NCI-H446 treated with DMSO at 0.1 percent for 48 hours (cell line): ENCODE measurements around the gene MRPL22.
"Not testable (repeated sequence)": the region's sequence is repeated elsewhere in the genome, so short reads cannot be mapped to it uniquely, and the experiment has no call there.

Experiments used
- DNase-seq: peaks from one replicate; lab custom pipeline; 2025; lab: John Stamatoyannopoulos, UW

The MRPL22 gene

GRCh38 chr5:154940375-154940771 lies 500 bp upstream of the MRPL22 start:
- DNase-seq: no peak

- no peak for DNase-seq
Observed at GRCh38 chr5:154943527-154943926, 2.7 kb downstream of the MRPL22 start.

GRCh38 chr5:154944716-154945115 lies 3.8 kb downstream of the MRPL22 start:
- no peak for DNase-seq

GRCh38 chr5:154945695-154946301 lies 4.9 kb downstream of the MRPL22 start:
- DNase-seq: no peak

- no peak for DNase-seq
Observed at GRCh38 chr5:154947778-154948177, 6.9 kb downstream of the MRPL22 start.

- no peak for DNase-seq
Observed at GRCh38 chr5:154948313-154948712, 7.4 kb downstream of the MRPL22 start.

GRCh38 chr5:154949781-154950180 lies 8.9 kb downstream of the MRPL22 start:
- no peak for DNase-seq

- no peak for DNase-seq
Observed at GRCh38 chr5:154956712-154957111, 15.8 kb downstream of the MRPL22 start.

- no peak for DNase-seq
Observed at GRCh38 chr5:154962494-154962893, 21.6 kb downstream of the MRPL22 start.

GRCh38 chr5:154966081-154966841 lies 25.4 kb downstream of the MRPL22 start:
- no peak for DNase-seq

GRCh38 chr5:154966874-154967273 lies 26.0 kb downstream of the MRPL22 start:
- no peak for DNase-seq

- DNase-seq: no peak
Observed at GRCh38 chr5:154967421-154968024, 26.6 kb downstream of the MRPL22 start.

GRCh38 chr5:154968953-154969352 lies 28.1 kb downstream of the MRPL22 start:
- DNase-seq: no peak

GRCh38 chr5:154970759-154971158 lies 29.9 kb downstream of the MRPL22 start:
- no peak for DNase-seq

- no peak for DNase-seq
Observed at GRCh38 chr5:154971501-154971900, 30.6 kb downstream of the MRPL22 start.

- no peak for DNase-seq
Observed at GRCh38 chr5:154972476-154973080, 31.7 kb downstream of the MRPL22 start.

GRCh38 chr5:154976082-154976481 lies 35.2 kb downstream of the MRPL22 start:
- DNase-seq: not testable (repeated sequence)

GRCh38 chr5:154977409-154977808 lies 36.5 kb downstream of the MRPL22 start:
- DNase-seq: no peak

GRCh38 chr5:154978294-154978693 lies 37.4 kb downstream of the MRPL22 start:
- DNase-seq: not testable (repeated sequence)

- peak; percentile 45 for DNase-seq
Observed at GRCh38 chr5:154984946-154985516, 44.2 kb downstream of the MRPL22 start.

GRCh38 chr5:154986151-154986550 lies 45.3 kb downstream of the MRPL22 start:
- DNase-seq: no peak

GRCh38 chr5:154989626-154990025 lies 48.8 kb downstream of the MRPL22 start:
- no peak for DNase-seq

- no peak for DNase-seq
Observed at GRCh38 chr5:154993461-154993860, 52.6 kb downstream of the MRPL22 start.
